Measurements from ENCODE around the gene PDE4C.

PDE4C gene

GRCh38 chr19:18227781-18228271 lies 1.6 kb upstream of the PDE4C start:
- DNase-seq (ENCODE audit: low spot score): no peak
- TF ChIP-seq CTCF (IDR thresholded peaks at IDR 0.05; ENCODE audit: extremely low read depth, missing control alignments): no peak

- TF ChIP-seq CTCF (IDR thresholded peaks at IDR 0.05; ENCODE audit: extremely low read depth, missing control alignments): no peak
- DNase-seq (ENCODE audit: low spot score): peak; percentile 66
Measured at GRCh38 chr19:18226956-18227780, 930 bp upstream of the PDE4C start.

DNA sequence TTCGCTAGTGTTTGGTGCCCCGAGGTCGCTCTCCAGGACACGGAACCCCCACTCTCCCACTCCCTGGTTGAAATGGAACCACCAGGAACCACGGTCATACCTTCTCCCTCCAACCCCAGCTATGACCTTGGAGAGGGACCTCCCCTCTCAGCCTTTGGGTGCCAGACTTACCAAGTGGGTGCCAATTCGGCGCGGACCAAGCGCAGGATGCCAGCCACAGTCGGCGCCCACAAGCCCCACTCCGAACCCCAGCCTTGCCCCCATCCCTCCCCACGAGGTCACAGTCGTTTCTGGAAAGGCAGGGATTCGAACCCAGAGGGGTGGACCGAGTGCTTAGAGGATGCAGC lies 910 bp downstream of the PDE4C start:
- DNase-seq (ENCODE audit: low spot score): no peak
- TF ChIP-seq CTCF (IDR thresholded peaks at IDR 0.05; ENCODE audit: extremely low read depth, missing control alignments): no peak

DNA sequence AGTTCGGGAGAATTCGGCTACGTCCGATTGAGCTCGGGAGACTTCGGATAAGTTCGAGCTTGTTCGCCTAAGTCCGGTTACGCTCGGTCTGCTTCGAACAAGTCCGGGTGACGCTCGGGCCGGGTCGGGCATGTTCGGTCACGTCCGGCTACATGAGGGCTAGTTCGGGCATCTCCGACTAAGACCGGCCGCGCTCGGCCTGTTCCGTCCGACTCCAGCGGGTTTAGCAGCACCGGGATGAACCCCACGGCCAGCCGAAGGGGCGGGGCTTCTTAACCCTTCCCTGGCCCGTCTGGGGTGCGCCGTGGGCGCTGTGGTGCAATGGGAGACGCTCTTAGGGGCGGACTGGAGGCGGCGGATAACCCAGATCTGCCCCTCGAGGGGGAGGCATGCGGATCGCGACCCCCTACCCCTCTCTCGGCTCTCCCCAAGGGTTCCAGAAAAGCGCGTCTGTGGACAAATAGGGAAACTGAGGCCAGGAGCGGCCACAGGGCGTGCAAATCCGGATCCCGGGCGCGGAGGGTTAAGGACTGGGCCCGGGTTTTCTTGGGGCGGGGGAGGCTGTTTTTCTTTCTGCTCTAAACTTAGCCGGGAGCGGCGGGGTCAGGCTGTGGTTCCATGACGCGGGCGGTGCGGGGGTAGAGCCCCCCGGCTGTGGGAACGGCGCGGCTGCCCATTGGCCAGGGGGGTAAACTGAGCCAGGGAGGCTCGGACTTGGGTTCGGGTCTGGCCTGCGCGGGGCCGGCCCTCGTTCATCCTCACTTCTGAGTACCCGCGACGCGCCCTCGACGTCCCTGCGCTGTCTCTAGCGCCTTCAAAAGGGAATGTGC lies 1.5 kb downstream of the PDE4C start:
- peak; percentile 99 for DNase-seq (ENCODE audit: low spot score)
- TF ChIP-seq CTCF (IDR thresholded peaks at IDR 0.05; ENCODE audit: extremely low read depth, missing control alignments): no peak

- DNase-seq (ENCODE audit: low spot score): peak; percentile 62
- no peak for TF ChIP-seq CTCF (IDR thresholded peaks at IDR 0.05; ENCODE audit: extremely low read depth, missing control alignments)
Measured at GRCh38 chr19:18223860-18224524, 2.2 kb downstream of the PDE4C start.

DNA sequence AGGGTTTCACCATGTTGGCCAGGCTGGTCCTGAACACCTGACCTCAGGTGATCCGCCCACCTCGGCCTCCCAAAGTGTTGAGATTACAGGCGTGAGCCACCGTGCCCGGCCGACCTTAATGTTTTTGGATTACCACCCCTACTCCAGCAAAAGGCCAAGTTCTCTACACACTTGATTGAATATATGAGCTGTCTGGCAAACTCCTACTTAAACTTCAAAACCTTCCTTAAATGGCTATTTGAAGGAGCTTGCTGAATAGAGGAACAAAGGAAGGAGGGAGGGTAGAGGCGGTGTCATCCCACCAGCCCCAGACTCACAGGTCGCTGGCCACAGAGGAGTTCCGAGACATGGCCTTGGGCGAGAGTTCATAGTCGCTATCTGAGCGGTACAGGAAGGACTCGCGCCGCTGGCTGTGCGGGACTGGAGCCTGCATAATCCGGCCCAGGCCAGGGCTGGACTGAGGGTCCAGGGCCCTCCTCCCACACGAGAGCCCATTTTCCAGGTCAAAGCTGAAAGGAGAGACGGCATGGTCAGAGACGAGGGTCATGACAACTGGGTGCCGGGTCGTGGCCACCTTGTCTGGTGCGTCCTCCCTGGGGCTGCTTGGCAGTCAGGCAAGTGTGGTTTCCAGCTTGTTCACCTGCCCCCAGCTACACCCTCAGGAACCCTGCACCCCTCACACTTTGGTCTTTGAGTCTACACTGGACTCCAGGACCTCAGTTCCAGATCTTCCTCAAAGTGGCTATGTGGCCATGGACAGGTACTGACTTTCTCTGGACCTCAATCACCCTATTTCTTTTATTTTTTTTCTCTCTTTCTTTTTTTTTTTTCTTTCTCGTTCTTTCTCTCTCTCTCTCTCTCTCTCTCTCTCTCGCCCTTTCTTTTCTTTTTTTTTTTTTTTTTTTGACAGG lies 4.2 kb downstream of the PDE4C start:
- DNase-seq (ENCODE audit: low spot score): no peak
- TF ChIP-seq CTCF (IDR thresholded peaks at IDR 0.05; ENCODE audit: extremely low read depth, missing control alignments): no peak
